Measurements from ENCODE around the gene ARMS2.

DNA sequence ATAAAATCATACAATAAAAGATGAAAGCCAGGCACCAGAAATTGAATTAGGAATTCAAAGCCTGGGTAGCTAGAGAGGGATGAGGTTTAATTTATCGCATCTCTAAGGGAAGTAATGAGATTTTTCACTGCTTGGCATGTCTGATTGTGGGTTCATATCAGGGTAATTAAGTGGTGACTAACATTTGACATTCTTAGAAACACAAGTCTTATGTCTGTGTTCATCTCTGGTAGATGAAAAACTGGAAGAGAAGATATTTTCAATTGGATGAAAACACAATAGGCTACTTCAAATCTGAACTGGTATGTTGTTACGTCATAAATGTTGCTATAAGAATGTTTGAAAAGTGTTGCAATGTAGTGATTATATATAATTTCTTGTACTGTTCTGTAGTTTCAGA, 36.8 kb upstream of the ARMS2 start:
- TF ChIP-seq, protein P1, sequence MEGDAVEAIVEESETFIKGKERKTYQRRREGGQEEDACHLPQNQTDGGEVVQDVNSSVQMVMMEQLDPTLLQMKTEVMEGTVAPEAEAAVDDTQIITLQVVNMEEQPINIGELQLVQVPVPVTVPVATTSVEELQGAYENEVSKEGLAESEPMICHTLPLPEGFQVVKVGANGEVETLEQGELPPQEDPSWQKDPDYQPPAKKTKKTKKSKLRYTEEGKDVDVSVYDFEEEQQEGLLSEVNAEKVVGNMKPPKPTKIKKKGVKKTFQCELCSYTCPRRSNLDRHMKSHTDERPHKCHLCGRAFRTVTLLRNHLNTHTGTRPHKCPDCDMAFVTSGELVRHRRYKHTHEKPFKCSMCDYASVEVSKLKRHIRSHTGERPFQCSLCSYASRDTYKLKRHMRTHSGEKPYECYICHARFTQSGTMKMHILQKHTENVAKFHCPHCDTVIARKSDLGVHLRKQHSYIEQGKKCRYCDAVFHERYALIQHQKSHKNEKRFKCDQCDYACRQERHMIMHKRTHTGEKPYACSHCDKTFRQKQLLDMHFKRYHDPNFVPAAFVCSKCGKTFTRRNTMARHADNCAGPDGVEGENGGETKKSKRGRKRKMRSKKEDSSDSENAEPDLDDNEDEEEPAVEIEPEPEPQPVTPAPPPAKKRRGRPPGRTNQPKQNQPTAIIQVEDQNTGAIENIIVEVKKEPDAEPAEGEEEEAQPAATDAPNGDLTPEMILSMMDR (IDR thresholded peaks at IDR 0.05) = no peak
- TF ChIP-seq POLR2AphosphoS5 (IDR thresholded peaks at IDR 0.05) (no peak), EP300 (IDR thresholded peaks at IDR 0.05) (no peak), POLR2A (IDR thresholded peaks at IDR 0.05) (no peak)

Data from suprapubic skin (tissue), 4 donors.